OCI-LY3 (cell line): ENCODE results near the gene CHST10.

Experiments used
- CTCF ChIP-seq: fragments of 200-600, 300-600 bp; sonication (generic); IDR thresholded peaks from 2 replicates; pipeline ENCODE4 v1.5.1; 2014; ENCODE audit warnings: antibody characterized with exemption, low read length, low read depth
- EZH2phosphoT487 ChIP-seq: fragments of 200-600 bp; shearing (Covaris generic); IDR thresholded peaks from 2 replicates; pipeline ENCODE4 v1.6.1; 2018; ENCODE audit warnings: antibody characterized with exemption, mixed run types, low read depth

GRCh38 chr2:100451092-100451491, 33.6 kb upstream of the CHST10 start:
- TF ChIP-seq CTCF (no peak), EZH2phosphoT487 (no peak)
